ENCODE data around the gene ATP11C.

ATP11C gene

GRCh38 chrX:139834879-139835278, 98.0 kb downstream of the ATP11C start:
- Histone ChIP-seq H3K36me3 (ENCODE audit: control insufficient read depth, insufficient read depth, low read length) (no peaks in the 10 kb centered on the region), H3K4me3 (replicated peaks; ENCODE audit: low read depth, low read length) (no peak overlapping the region), H3K27me3 (replicated peaks; ENCODE audit: control insufficient read depth, insufficient read depth, low read length) (no peaks in the 10 kb centered on the region)
- DNase-seq (ENCODE audit: extremely low read depth, insufficient read length) = no peak
- TF ChIP-seq CTCF (IDR thresholded peaks at IDR 0.05; ENCODE audit: insufficient read depth, low read length, poor library complexity, severe bottlenecking) = no peak

GRCh38 chrX:139832718-139833309, 100.0 kb downstream of the ATP11C start:
- no peak for DNase-seq (ENCODE audit: extremely low read depth, insufficient read length)
- Histone ChIP-seq H3K27me3 (replicated peaks; ENCODE audit: control insufficient read depth, insufficient read depth, low read length) (no peaks in the 10 kb centered on the region), H3K36me3 (ENCODE audit: control insufficient read depth, insufficient read depth, low read length) (no peaks in the 10 kb centered on the region), H3K4me3 (replicated peaks; ENCODE audit: low read depth, low read length) (no peak overlapping the region)
- TF ChIP-seq CTCF (IDR thresholded peaks at IDR 0.05; ENCODE audit: insufficient read depth, low read length, poor library complexity, severe bottlenecking) = no peak

- H3K27me3 ChIP-seq (replicated peaks; ENCODE audit: control insufficient read depth, insufficient read depth, low read length) = no peaks in the 10 kb centered on the region
- no peak for TF ChIP-seq CTCF (IDR thresholded peaks at IDR 0.05; ENCODE audit: insufficient read depth, low read length, poor library complexity, severe bottlenecking)
- no peak overlapping the region for H3K4me3 ChIP-seq (replicated peaks; ENCODE audit: low read depth, low read length)
- no peak for DNase-seq (ENCODE audit: extremely low read depth, insufficient read length)
- no peaks in the 10 kb centered on the region for H3K36me3 ChIP-seq (ENCODE audit: control insufficient read depth, insufficient read depth, low read length)
Observed at GRCh38 chrX:139831675-139832456, 101.0 kb downstream of the ATP11C start.

GRCh38 chrX:139831017-139831416, 101.8 kb downstream of the ATP11C start:
- Histone ChIP-seq H3K4me3 (replicated peaks; ENCODE audit: low read depth, low read length) (no peak overlapping the region), H3K27me3 (replicated peaks; ENCODE audit: control insufficient read depth, insufficient read depth, low read length) (no peaks in the 10 kb centered on the region), H3K36me3 (ENCODE audit: control insufficient read depth, insufficient read depth, low read length) (no peaks in the 10 kb centered on the region)
- no peak for DNase-seq (ENCODE audit: extremely low read depth, insufficient read length)
- no peak for TF ChIP-seq CTCF (IDR thresholded peaks at IDR 0.05; ENCODE audit: insufficient read depth, low read length, poor library complexity, severe bottlenecking)

- no peak for DNase-seq (ENCODE audit: extremely low read depth, insufficient read length)
- Histone ChIP-seq H3K4me3 (replicated peaks; ENCODE audit: low read depth, low read length) (no peak overlapping the region), H3K27me3 (replicated peaks; ENCODE audit: control insufficient read depth, insufficient read depth, low read length) (no peaks in the 10 kb centered on the region), H3K36me3 (ENCODE audit: control insufficient read depth, insufficient read depth, low read length) (no peaks in the 10 kb centered on the region)
- TF ChIP-seq CTCF (IDR thresholded peaks at IDR 0.05; ENCODE audit: insufficient read depth, low read length, poor library complexity, severe bottlenecking) = no peak
Observed at GRCh38 chrX:139828830-139829229, 104.0 kb downstream of the ATP11C start.

Measured in GM06990 (cell line).